Loucy (cell line): ENCODE data around the gene SLC25A11.

ENCODE experiments used
- H2AFZ ChIP-seq: fragments of 200-600 bp; sonication (generic); 2 replicates; pipeline ENCODE4 v1.6.0; 2016; ENCODE audit warnings: antibody characterized with exemption, mild to moderate bottlenecking, low read length, moderate library complexity
- H3F3A ChIP-seq: fragments of 200-600 bp; 2 replicates; pipeline ENCODE4 v1.6.0; 2016; ENCODE audit warnings: antibody characterized with exemption, low read depth, mild to moderate bottlenecking
- H3K27me3 ChIP-seq: fragments of 200-600 bp; sonication (generic); 2 replicates; pipeline ENCODE4 v1.6.1; 2014; ENCODE audit warnings: low read length, mild to moderate bottlenecking; ENCODE audit not compliant: insufficient read depth, poor library complexity, severe bottlenecking
- H3K36me3 ChIP-seq: fragments of 200-600 bp; sonication (generic); 2 replicates; pipeline ENCODE4 v1.6.1; 2016; ENCODE audit warnings: low read length; ENCODE audit not compliant: insufficient read depth
- H3K4me1 ChIP-seq: fragments of 200-600 bp; sonication (generic); 2 replicates; pipeline ENCODE4 v1.5.1; 2014; ENCODE audit warnings: low read length, mild to moderate bottlenecking; ENCODE audit not compliant: insufficient read depth, poor library complexity, severe bottlenecking
- H3K4me2 ChIP-seq: fragments of 200-600 bp; sonication (generic); 2 replicates; pipeline ENCODE4 v1.6.0; 2014; ENCODE audit warnings: antibody characterized with exemption, low read length, low read depth, mild to moderate bottlenecking; ENCODE audit not compliant: poor library complexity, severe bottlenecking
- H3K4me3 ChIP-seq: fragments of 200-600 bp; sonication (generic); 2 replicates; pipeline ENCODE4 v1.5.1; 2014; ENCODE audit warnings: low read length, mild to moderate bottlenecking, mixed read lengths; ENCODE audit not compliant: poor library complexity, severe bottlenecking
- H3K79me2 ChIP-seq: fragments of 200-600 bp; sonication (generic); 2 replicates; pipeline ENCODE4 v1.6.1; 2014; ENCODE audit warnings: low read length; ENCODE audit not compliant: insufficient read depth
- H3K9ac ChIP-seq: fragments of 200-600 bp; sonication (generic); 2 replicates; pipeline ENCODE4 v1.6.0; 2014; ENCODE audit warnings: mild to moderate bottlenecking, low read depth, low read length, moderate library complexity; ENCODE audit not compliant: poor library complexity, severe bottlenecking
- H3K9me2 ChIP-seq: fragments of 200-600 bp; sonication (generic); replicated peaks from 2 replicates; pipeline ENCODE4 v1.6.1; 2016; ENCODE audit warnings: low read depth, low read length, mixed read lengths
- H3K9me3 ChIP-seq: fragments of 200-600 bp; sonication (generic); 2 replicates; pipeline ENCODE4 v1.6.1; 2014; ENCODE audit warnings: mild to moderate bottlenecking, antibody characterized with exemption, low read length, low read depth; ENCODE audit not compliant: insufficient read depth
- H4K20me1 ChIP-seq: fragments of 200-600 bp; sonication (generic); 2 replicates; pipeline ENCODE4 v1.6.0; 2014; ENCODE audit warnings: antibody characterized with exemption, low read length, mild to moderate bottlenecking; ENCODE audit not compliant: insufficient read depth, poor library complexity, severe bottlenecking
- EZH2phosphoT487 ChIP-seq: fragments of 200-600 bp; IDR thresholded peaks from 2 replicates; pipeline ENCODE4 v1.6.1; 2018; ENCODE audit warnings: antibody characterized with exemption, mild to moderate bottlenecking, moderate library complexity, borderline replicate concordance
- TF ChIP-seq, protein P1 (sequence below): fragments of 200-600 bp; sonication (generic); conservative IDR thresholded peaks from 2 replicates; pipeline ENCODE4 v1.5.1; 2014; ENCODE audit warnings: mild to moderate bottlenecking, antibody characterized with exemption, low read length

SLC25A11 gene

DNA sequence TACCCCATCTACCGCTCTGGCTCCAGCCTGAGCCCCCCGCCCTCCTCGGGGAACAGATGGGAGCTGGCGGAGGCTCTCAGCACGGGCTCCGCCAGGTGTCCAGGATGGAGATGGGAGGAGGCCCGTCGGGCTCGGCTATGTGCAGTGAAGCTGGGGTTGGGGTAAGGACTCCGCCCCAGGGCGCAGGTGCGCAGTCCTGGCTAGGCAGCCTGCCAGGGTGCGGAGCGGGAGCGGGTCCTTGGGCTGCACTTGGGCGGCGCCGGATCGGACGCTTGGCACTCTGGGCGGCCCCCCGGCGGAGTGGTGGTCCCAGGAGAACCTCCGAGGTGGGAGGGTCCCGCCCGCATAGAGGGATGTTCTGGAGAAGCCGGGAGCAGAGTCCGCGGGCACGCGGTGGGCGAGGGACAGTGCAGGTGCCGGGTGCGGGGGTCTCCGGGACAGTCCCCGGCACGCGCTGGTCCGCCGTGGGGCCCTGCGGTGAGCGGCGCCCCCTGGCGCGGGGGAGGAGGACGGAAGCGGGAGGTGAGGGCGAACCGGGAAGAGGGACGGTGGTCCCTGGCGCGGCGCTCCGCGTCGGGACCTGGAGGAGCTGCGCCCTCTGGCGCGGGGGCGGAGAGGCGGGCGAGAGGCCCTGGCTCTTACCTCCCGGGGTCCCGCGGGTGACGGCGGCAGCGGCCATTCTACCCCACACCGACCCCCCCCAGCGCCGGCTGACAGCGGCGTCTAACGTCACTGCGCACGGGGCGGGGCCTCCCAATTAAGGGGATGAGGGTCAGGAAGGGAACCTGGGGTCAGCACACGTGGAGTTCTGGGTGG, 47.3 kb upstream of the SLC25A11 start, which contains the start of gene CAMTA2:
TSS of gene CAMTA2 (minus strand) at position 725 of the 816 bp plus-strand sequence. CDS start 1,453 bp downstream, outside the sequence.
- Histone ChIP-seq H3K9ac (peak within 1 kb of the TSS; percentile 91), H3F3A (no peaks in the 10 kb centered on the region), H3K36me3 (peaks cover 5% of the 10 kb centered on the region; the same call in 1 of the 2 replicates), H3K4me3 (peak within 1 kb of the TSS; percentile 96), H3K4me1 (peaks cover 32% of the 10 kb centered on the region), H3K4me2 (peak within 1 kb of the TSS; percentile 99), H4K20me1 (no peaks in the 10 kb centered on the region), H3K9me3 (no peaks in the 10 kb centered on the region), H3K27me3 (no peaks in the 10 kb centered on the region), H2AFZ (peak within 1 kb of the TSS; percentile 99), H3K9me2 (no peaks in the 10 kb centered on the region), H3K79me2 (peaks cover 24% of the 10 kb centered on the region; the same call in 1 of the 2 replicates)
- TF ChIP-seq, protein P1, sequence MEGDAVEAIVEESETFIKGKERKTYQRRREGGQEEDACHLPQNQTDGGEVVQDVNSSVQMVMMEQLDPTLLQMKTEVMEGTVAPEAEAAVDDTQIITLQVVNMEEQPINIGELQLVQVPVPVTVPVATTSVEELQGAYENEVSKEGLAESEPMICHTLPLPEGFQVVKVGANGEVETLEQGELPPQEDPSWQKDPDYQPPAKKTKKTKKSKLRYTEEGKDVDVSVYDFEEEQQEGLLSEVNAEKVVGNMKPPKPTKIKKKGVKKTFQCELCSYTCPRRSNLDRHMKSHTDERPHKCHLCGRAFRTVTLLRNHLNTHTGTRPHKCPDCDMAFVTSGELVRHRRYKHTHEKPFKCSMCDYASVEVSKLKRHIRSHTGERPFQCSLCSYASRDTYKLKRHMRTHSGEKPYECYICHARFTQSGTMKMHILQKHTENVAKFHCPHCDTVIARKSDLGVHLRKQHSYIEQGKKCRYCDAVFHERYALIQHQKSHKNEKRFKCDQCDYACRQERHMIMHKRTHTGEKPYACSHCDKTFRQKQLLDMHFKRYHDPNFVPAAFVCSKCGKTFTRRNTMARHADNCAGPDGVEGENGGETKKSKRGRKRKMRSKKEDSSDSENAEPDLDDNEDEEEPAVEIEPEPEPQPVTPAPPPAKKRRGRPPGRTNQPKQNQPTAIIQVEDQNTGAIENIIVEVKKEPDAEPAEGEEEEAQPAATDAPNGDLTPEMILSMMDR: peak; percentile 85
- TF ChIP-seq EZH2phosphoT487: no peak

DNA sequence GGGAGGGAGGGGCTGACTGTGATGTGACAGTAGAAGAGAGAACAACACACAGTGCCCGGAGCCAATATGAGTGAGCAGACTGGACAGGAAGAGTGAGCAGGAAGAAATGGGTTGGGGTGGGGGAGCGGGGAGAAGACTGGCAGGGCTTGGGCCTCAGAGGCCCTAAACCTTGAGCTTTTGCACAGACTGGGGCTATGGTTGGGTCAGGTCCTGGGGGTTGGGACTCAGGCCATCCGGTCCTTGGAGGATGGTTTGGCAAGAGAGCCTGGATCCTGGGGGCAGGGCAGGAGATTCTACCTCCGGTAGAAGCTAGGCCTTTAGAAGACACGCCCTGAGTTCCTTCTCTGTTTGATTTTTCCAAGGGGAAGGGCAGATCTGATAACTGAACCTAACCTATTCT, 46.6 kb upstream of the SLC25A11 start:
- H3K9ac ChIP-seq: peak overlapping the region; percentile 91
- no peaks in the 10 kb centered on the region for H4K20me1 ChIP-seq
- H3K9me2 ChIP-seq: no peaks in the 10 kb centered on the region
- H3K4me2 ChIP-seq: peak overlapping the region; percentile 99
- H3K36me3 ChIP-seq: peaks cover 5% of the 10 kb centered on the region; the same call in 1 of the 2 replicates
- H3K4me3 ChIP-seq: peak overlapping the region; percentile 96
- H3K27me3 ChIP-seq: no peaks in the 10 kb centered on the region
- H3K4me1 ChIP-seq: peaks cover 32% of the 10 kb centered on the region
- H3K79me2 ChIP-seq: peaks cover 24% of the 10 kb centered on the region; the same call in 1 of the 2 replicates
- H3F3A ChIP-seq: no peaks in the 10 kb centered on the region
- no peak overlapping the region for H2AFZ ChIP-seq
- no peaks in the 10 kb centered on the region for H3K9me3 ChIP-seq
- no peak for TF ChIP-seq EZH2phosphoT487
- TF ChIP-seq, protein P1: no peak

DNA sequence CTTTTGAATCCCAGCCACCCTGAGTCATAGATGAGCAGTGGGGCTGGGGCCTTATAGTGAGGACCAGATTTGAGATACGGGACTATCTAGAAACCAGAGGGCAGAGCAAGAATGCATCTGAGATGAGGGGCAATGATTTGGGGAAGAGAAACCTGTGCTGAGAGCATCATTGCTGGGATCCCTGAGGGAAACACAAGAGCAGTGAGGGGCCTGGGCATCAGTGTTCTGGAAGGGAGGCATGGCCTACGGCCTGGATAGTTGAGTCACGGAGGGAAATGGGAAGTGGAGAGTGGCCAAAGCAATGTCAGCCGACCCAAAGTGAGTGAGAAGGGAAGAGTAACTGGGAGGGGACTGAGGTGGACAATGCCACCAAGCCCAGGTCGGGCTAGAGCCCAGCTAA, 42.5 kb upstream of the SLC25A11 start:
- Histone ChIP-seq H3K9ac (no peak overlapping the region), H3K4me1 (peaks cover 19% of the 10 kb centered on the region), H3K4me2 (no peak overlapping the region), H4K20me1 (no peaks in the 10 kb centered on the region), H3K27me3 (no peaks in the 10 kb centered on the region), H2AFZ (no peak overlapping the region), H3K9me3 (no peaks in the 10 kb centered on the region), H3F3A (no peaks in the 10 kb centered on the region), H3K4me3 (no peak overlapping the region), H3K9me2 (no peaks in the 10 kb centered on the region), H3K36me3 (peaks cover 5% of the 10 kb centered on the region; the same call in 1 of the 2 replicates), H3K79me2 (peaks cover 13% of the 10 kb centered on the region; the same call in 1 of the 2 replicates)
- no peak for TF ChIP-seq EZH2phosphoT487
- TF ChIP-seq, protein P1: no peak
